ENCODE results near the gene NID2.

NID2 gene

GRCh38 chr14:52068615-52069306 lies at the start of gene NID2:
Gene NID2 (minus strand): TSS chr14:52069059. CDS start chr14:52068994, 65 bp downstream.
- DNase-seq (ENCODE audit: low read depth in 3 of 3), result peak; percentile 21 to 57 (median 22)

- DNase-seq (ENCODE audit: low read depth in 3 of 3), result no peak
Measured at GRCh38 chr14:52117111-52117832, 48.4 kb upstream of the NID2 start.

GRCh38 chr14:52115286-52115685 lies 46.4 kb upstream of the NID2 start:
- no peak for DNase-seq (ENCODE audit: low read depth in 3 of 3)

GRCh38 chr14:52112336-52113018 lies 43.6 kb upstream of the NID2 start:
- DNase-seq (ENCODE audit: low read depth in 3 of 3), result no peak

- no peak for DNase-seq (ENCODE audit: low read depth in 3 of 3)
Measured at GRCh38 chr14:52111583-52111982, 42.7 kb upstream of the NID2 start.

GRCh38 chr14:52110441-52111086 lies 41.7 kb upstream of the NID2 start:
- DNase-seq (ENCODE audit: low read depth in 3 of 3), result no peak

- no peak for DNase-seq (ENCODE audit: low read depth in 3 of 3)
Measured at GRCh38 chr14:52108823-52109222, 40.0 kb upstream of the NID2 start.

- DNase-seq (ENCODE audit: low read depth in 3 of 3), result no peak
Measured at GRCh38 chr14:52106840-52107239, 38.0 kb upstream of the NID2 start.

- no peak for DNase-seq (ENCODE audit: low read depth in 3 of 3)
Measured at GRCh38 chr14:52103416-52103815, 34.6 kb upstream of the NID2 start.

- no peak for DNase-seq (ENCODE audit: low read depth in 3 of 3)
Measured at GRCh38 chr14:52095794-52096193, 26.9 kb upstream of the NID2 start.

- no peak for DNase-seq (ENCODE audit: low read depth in 3 of 3)
Measured at GRCh38 chr14:52095336-52095735, 26.5 kb upstream of the NID2 start.

GRCh38 chr14:52094546-52095271 lies 25.9 kb upstream of the NID2 start:
- no peak for DNase-seq (ENCODE audit: low read depth in 3 of 3)

- no peak for DNase-seq (ENCODE audit: low read depth in 3 of 3)
Measured at GRCh38 chr14:52091928-52092327, 23.1 kb upstream of the NID2 start.

- DNase-seq (ENCODE audit: low read depth in 3 of 3), result no peak
Measured at GRCh38 chr14:52090936-52091335, 22.1 kb upstream of the NID2 start.

- DNase-seq (ENCODE audit: low read depth in 3 of 3), result no peak
Measured at GRCh38 chr14:52089218-52089617, 20.4 kb upstream of the NID2 start.

- DNase-seq (ENCODE audit: low read depth in 3 of 3), result no peak
Measured at GRCh38 chr14:52086711-52087110, 17.9 kb upstream of the NID2 start.

GRCh38 chr14:52082903-52083302 lies 14.0 kb upstream of the NID2 start:
- no peak for DNase-seq (ENCODE audit: low read depth in 3 of 3)

- no peak for DNase-seq (ENCODE audit: low read depth in 3 of 3)
Measured at GRCh38 chr14:52081964-52082363, 13.1 kb upstream of the NID2 start.

GRCh38 chr14:52080808-52081755 lies 12.2 kb upstream of the NID2 start:
- DNase-seq (ENCODE audit: low read depth in 3 of 3), result no peak

- DNase-seq (ENCODE audit: low read depth in 3 of 3), result no peak
Measured at GRCh38 chr14:52080158-52080800, 11.4 kb upstream of the NID2 start.
